SHP77 treated with DMSO at 0.1 percent for 48 hours (cell line): ENCODE measurements around the gene SLC22A6.
A peak's percentile ranks its signal among the peaks of the same experiment; 100 is the strongest.

Experiments used
- DNase-seq: peaks from one replicate; lab custom pipeline; 2025; lab: John Stamatoyannopoulos, UW

SLC22A6 gene

DNA sequence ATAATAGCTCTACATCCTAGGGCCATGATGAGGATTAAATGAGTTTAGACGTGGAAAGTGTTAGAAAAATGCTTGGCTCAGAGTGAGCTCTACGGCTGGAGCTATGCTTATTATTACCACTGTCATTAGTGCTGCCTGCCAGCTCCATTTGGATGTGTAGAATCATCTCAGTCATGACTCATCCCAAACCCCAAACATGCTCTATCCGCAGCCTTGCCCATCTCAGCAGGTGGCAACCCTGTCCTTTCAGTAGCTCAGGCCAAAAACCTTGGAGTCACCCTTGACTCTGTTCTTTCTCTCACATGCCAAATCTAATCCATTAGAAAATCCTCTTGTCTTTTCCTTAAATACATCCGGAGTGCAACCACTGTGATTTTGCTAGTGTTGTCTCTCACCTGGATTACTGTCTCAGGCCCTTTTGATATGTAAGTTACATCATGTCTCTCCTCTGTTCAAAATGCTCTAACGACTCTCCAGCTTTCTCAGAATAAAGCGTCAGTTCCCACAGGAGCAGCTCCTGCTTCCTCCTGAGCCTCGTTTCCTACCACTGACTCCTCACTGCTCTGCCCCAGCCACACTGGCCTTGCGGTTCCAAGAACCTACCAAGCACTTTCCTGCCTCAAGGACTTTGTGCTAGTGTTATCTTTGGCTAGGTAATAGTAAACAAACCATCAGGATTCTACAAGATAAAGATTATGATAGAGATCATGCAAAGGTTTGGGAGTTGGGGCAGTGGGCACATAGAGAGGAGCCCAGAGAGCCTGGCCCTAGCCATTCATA is 53.1 kb downstream of the SLC22A6 start:
- peak; percentile 25 for DNase-seq

- DNase-seq = no peak
Observed at GRCh38 chr11:62930666-62931065, 54.1 kb downstream of the SLC22A6 start.

GRCh38 chr11:62930157-62930556 is 54.6 kb downstream of the SLC22A6 start:
- peak; percentile 71 for DNase-seq

DNA sequence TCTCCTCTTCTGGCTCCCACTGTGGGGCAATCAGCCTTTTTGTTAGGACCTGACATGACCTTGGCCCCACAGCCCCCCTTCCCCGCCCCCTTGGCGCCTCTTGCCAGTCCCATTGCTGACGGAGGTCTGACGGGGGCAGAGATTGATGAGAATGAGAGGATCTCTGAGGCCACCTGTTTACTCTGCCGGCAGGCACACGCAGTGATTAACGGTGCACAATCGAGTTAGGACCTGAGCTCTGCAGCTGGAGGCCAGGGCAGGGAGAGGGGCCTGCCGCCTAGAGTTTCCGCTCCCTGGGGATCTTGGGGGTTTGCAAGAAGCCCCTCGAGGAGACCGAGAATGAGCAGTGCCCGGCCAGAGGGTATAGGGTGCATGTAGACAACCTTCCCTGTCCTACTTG is 56.8 kb downstream of the SLC22A6 start:
- DNase-seq = peak; percentile 61

DNA sequence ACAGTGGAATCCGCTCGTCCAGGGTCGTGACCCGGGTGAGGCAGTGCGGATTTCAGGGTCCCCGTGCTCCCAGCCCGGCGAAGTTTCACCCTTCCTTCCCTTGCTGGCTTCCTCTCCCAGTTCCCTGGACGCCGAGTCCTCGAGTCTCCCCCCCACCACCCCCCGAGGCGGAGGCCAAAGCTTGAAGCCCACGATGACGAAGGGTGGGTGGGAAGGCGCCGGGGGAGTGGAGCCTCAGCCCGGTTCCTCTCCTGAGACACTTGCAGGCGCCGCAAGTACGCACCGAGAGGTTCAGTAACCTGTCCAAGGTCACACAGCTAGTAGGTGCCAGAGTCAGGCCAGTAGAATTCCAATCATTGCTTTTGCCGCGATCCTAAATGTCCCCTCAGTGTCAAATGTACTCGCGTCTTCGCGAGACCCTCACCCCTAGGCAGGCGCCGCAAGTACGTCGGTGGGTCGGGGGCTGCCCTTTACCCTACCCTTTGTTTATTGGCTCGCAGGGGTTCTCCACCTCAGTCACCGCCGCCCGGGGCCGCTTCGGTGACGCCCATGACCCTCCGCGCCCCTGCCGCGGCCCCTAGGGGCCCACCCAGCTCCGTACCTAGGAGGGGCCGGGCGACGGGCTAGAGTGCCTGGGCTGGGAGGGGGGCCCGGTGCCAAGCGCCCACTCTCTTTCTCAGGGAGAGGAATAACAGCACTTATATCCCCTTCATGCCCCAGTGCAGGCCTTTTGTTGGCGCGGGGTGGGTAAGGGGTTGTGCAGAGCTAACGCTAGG is 57.9 kb downstream of the SLC22A6 start:
- DNase-seq = no peak
